Measurements from ENCODE around the gene MSI2.

MSI2 gene

DNA sequence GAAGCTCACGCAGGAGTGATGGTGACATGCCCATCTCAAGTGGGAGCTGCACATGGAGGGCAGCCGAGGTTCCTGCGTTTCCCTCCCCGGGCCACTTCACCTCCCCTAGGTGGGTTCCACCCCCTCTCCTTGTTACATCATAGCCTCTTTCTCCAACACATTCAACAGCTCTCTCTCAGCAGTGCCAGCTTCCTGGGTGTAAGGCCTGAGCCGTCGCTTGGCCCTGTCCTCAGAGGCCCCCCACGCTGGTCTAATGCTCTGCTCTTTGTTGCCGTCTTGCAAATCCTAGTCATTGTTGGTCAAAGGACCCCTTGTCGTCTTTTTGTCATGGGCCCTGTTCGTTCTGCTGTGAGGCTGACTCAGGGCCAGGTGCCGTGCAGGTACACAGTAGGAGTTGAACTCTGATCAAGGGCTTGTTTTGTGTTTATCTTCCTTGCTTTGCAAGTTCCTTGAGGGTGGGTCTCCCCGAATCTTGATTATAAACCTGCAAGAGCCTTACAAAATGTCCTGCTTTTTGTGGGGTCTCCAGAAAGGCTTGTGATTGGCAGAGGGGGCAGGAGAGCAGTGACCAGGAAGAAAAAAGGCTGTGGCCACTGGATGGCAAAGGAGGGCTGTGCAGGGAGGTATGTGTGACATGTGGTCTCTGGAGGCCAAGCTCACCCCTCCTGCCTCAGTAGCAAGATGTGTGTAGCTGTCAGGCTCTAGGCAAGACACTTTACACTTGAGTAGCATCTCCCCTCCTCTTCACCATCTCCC lies 352.2 kb downstream of the MSI2 start:
- Histone ChIP-seq H3K9me3 (ENCODE audit: insufficient read depth, low read depth, low read length) (no peaks in the 10 kb centered on the region), H4K20me1 (ENCODE audit: insufficient read depth, low read length, poor library complexity, severe bottlenecking) (peaks cover 8% of the 10 kb centered on the region), H3K79me2 (ENCODE audit: insufficient read depth, low read length) (peaks cover 10% of the 10 kb centered on the region; the same call in 1 of the 2 replicates), H3K9ac (ENCODE audit: low read depth, low read length, poor library complexity, severe bottlenecking) (no peak overlapping the region), H3K4me1 (ENCODE audit: insufficient read depth, low read length, poor library complexity, severe bottlenecking) (no peaks in the 10 kb centered on the region), H3K4me2 (ENCODE audit: low read depth, low read length, poor library complexity, severe bottlenecking) (no peak overlapping the region), H3K27me3 (ENCODE audit: insufficient read depth, low read length, poor library complexity, severe bottlenecking) (no peaks in the 10 kb centered on the region), H2AFZ (ENCODE audit: low read length) (no peak overlapping the region), H3K4me3 (ENCODE audit: low read length, poor library complexity, severe bottlenecking) (no peak overlapping the region), H3K36me3 (ENCODE audit: insufficient read depth, low read length) (peaks cover 71% of the 10 kb centered on the region; the same call in 1 of the 2 replicates), H3K9me2 (replicated peaks; ENCODE audit: low read depth, low read length) (no peaks in the 10 kb centered on the region), H3F3A (ENCODE audit: low read depth) (peaks cover 1% of the 10 kb centered on the region; the same call in 1 of the 2 replicates)
- TF ChIP-seq EZH2phosphoT487 (IDR thresholded peaks at IDR 0.05; ENCODE audit: borderline replicate concordance): no peak

DNA sequence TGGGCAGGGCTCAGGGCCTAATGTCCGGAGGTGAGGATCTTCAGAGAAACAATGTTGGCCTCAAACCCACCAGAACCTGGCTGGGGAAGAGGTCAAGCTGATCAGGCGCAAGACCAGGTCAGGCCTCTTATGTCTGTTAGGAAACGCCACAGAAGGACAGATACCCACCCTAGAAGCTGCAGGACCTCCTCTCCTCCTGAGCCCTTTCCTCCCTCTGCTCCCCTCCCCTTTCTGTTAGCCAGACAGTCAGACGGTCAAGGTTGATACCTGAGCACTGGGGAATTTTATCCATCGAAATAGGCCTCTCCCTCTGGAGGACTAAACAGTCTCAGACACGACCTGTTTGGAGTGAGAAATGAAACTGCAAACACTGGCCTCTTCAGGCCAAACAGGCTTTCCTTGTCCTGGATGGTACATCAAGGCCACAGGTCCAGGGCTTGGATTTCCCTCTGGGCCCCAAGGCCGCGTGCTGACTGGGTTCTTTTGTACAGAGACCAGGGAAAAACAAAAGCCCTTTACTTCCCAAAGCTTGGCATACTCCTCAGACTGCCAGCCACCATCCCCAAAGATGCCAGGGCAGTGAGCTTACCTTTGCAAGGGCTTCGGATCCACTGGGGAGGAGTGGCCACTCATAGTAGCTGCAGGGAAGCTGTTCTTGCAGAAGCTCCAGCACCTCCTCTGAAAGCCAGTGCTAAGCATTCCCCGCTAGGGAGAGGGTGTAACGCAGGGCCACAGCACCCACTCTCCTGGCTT lies 353.0 kb downstream of the MSI2 start:
- Histone ChIP-seq H3K27me3 (ENCODE audit: insufficient read depth, low read length, poor library complexity, severe bottlenecking) (no peaks in the 10 kb centered on the region), H3K4me2 (ENCODE audit: low read depth, low read length, poor library complexity, severe bottlenecking) (no peak overlapping the region), H4K20me1 (ENCODE audit: insufficient read depth, low read length, poor library complexity, severe bottlenecking) (peaks cover 8% of the 10 kb centered on the region), H3K79me2 (ENCODE audit: insufficient read depth, low read length) (peaks cover 6% of the 10 kb centered on the region; the same call in 1 of the 2 replicates), H2AFZ (ENCODE audit: low read length) (no peak overlapping the region), H3K4me1 (ENCODE audit: insufficient read depth, low read length, poor library complexity, severe bottlenecking) (no peaks in the 10 kb centered on the region), H3F3A (ENCODE audit: low read depth) (peaks cover 3% of the 10 kb centered on the region; the same call in 1 of the 2 replicates), H3K9me3 (ENCODE audit: insufficient read depth, low read depth, low read length) (no peaks in the 10 kb centered on the region), H3K36me3 (ENCODE audit: insufficient read depth, low read length) (peaks cover 66% of the 10 kb centered on the region; the same call in 1 of the 2 replicates), H3K9me2 (replicated peaks; ENCODE audit: low read depth, low read length) (no peaks in the 10 kb centered on the region), H3K9ac (ENCODE audit: low read depth, low read length, poor library complexity, severe bottlenecking) (no peak overlapping the region), H3K4me3 (ENCODE audit: low read length, poor library complexity, severe bottlenecking) (no peak overlapping the region)
- TF ChIP-seq, protein P1, sequence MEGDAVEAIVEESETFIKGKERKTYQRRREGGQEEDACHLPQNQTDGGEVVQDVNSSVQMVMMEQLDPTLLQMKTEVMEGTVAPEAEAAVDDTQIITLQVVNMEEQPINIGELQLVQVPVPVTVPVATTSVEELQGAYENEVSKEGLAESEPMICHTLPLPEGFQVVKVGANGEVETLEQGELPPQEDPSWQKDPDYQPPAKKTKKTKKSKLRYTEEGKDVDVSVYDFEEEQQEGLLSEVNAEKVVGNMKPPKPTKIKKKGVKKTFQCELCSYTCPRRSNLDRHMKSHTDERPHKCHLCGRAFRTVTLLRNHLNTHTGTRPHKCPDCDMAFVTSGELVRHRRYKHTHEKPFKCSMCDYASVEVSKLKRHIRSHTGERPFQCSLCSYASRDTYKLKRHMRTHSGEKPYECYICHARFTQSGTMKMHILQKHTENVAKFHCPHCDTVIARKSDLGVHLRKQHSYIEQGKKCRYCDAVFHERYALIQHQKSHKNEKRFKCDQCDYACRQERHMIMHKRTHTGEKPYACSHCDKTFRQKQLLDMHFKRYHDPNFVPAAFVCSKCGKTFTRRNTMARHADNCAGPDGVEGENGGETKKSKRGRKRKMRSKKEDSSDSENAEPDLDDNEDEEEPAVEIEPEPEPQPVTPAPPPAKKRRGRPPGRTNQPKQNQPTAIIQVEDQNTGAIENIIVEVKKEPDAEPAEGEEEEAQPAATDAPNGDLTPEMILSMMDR (conservative IDR thresholded peaks at IDR 0.05; ENCODE audit: low read length): no peak
- no peak for TF ChIP-seq EZH2phosphoT487 (IDR thresholded peaks at IDR 0.05; ENCODE audit: borderline replicate concordance)

DNA sequence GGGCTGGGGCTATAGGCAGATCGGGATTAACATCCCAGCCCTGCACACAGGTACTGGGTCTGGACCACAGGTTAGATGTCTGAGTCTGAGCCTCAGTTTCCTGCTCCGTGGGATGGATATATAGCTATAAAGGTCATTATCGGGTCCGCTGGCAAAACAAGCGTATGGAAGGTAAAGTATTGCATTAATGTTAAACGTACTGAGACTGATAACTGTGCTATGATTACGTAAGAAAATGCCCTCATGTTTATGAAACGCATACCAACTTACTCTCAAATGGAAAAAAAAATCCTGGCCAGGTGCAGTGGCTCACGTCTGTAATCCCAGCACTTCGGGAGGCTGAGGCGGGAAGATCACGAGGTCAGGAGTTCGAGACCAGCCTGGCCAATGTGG lies 353.6 kb downstream of the MSI2 start:
- Histone ChIP-seq H3K27me3 (ENCODE audit: insufficient read depth, low read length, poor library complexity, severe bottlenecking) (no peaks in the 10 kb centered on the region), H3K36me3 (ENCODE audit: insufficient read depth, low read length) (peaks cover 64% of the 10 kb centered on the region; the same call in 1 of the 2 replicates), H3K4me3 (ENCODE audit: low read length, poor library complexity, severe bottlenecking) (no peak overlapping the region), H4K20me1 (ENCODE audit: insufficient read depth, low read length, poor library complexity, severe bottlenecking) (peaks cover 11% of the 10 kb centered on the region), H2AFZ (ENCODE audit: low read length) (no peak overlapping the region), H3K9me3 (ENCODE audit: insufficient read depth, low read depth, low read length) (no peaks in the 10 kb centered on the region), H3F3A (ENCODE audit: low read depth) (peaks cover 3% of the 10 kb centered on the region; the same call in 1 of the 2 replicates), H3K79me2 (ENCODE audit: insufficient read depth, low read length) (peaks cover under 1% of the 10 kb centered on the region; the same call in 1 of the 2 replicates), H3K4me2 (ENCODE audit: low read depth, low read length, poor library complexity, severe bottlenecking) (no peak overlapping the region), H3K9me2 (replicated peaks; ENCODE audit: low read depth, low read length) (no peaks in the 10 kb centered on the region), H3K9ac (ENCODE audit: low read depth, low read length, poor library complexity, severe bottlenecking) (no peak overlapping the region), H3K4me1 (ENCODE audit: insufficient read depth, low read length, poor library complexity, severe bottlenecking) (no peaks in the 10 kb centered on the region)
- TF ChIP-seq, protein P1 (conservative IDR thresholded peaks at IDR 0.05; ENCODE audit: low read length): no peak
- TF ChIP-seq EZH2phosphoT487 (IDR thresholded peaks at IDR 0.05; ENCODE audit: borderline replicate concordance): no peak
